ENCODE results near the gene TJP1. TPM values are rescaled to one million over a fixed set of nuclear protein-coding genes. Genes with fewer than 3 reads are reported as not detected.

TJP1 gene
- total and polyA plus RNA-seq, 9 of the 15 experiments (the other 6 are each of a cell fraction or from before 2014, with no cell fraction given): 9.1 to 39.3 (median 28.0) TPM

GRCh38 chr15:29853211-29853987 lies 31.1 kb upstream of the TJP1 start:
- ChIA-PET POLR2A (no interaction called here), CTCF (ENCODE audit: low intra/inter-chr PET ratio) (no interaction called here)
- FAIRE-seq (no peak), ATAC-seq (no peak), DNase-seq (ENCODE audit: extremely low read depth in 1 of 4, low spot score in 3 of 4) (no peak)
- no peak overlapping the region for H3K4me3 ChIP-seq
- no peaks in the 10 kb centered on the region for H3K4me1 ChIP-seq (replicated peaks in 1 of 2; ENCODE audit: control insufficient read depth in 2 of 2, insufficient read depth in 2 of 2, low read length in 2 of 2)
- BruUV-seq (replicated peaks): no TSS peak
- in situ Hi-C loops (cut with MboI) (no loop called here), intact Hi-C loops (cut with micrococcal nuclease) (no loop called here)
- whole genome bisulfite sequencing (ENCODE audit: insufficient coverage, low coverage, missing lambda C conversion rate): 0% methylated on average over 8 of the region's 8 CpGs
- TF ChIP-seq NFE2L1 (tag; IDR thresholded peaks at IDR 0.05; ENCODE audit: borderline replicate concordance, low read depth): no peak
- TF ChIP-seq ZNF408 (CRISPR knock-in tag; IDR thresholded peaks at IDR 0.05; ENCODE audit: low read depth): no peak
- no peak for TF ChIP-seq KLF1 (tag; IDR thresholded peaks at IDR 0.05)
- TF ChIP-seq SPI1 (IDR thresholded peaks at IDR 0.05; ENCODE audit: borderline replicate concordance, low read depth, low read length): no peak
- no peak for TF ChIP-seq NFATC3 (IDR thresholded peaks at IDR 0.05)
- TF ChIP-seq MTF1 (CRISPR knock-in tag; IDR thresholded peaks at IDR 0.05; ENCODE audit: borderline replicate concordance): no peak
- TF ChIP-seq MYC (IDR thresholded peaks at IDR 0.05; ENCODE audit: low read depth, low read length): no peak
- no peak for TF ChIP-seq MYC (CRISPR knock-in tag; IDR thresholded peaks at IDR 0.05; ENCODE audit: borderline replicate concordance, low read depth)
- no peak for TF ChIP-seq MECOM (CRISPR knock-in tag; IDR thresholded peaks at IDR 0.05)
- no peak for TF ChIP-seq ZBTB40 (IDR thresholded peaks at IDR 0.05)
- no peak for TF ChIP-seq ZBTB40 (CRISPR knock-in tag; IDR thresholded peaks at IDR 0.05)
- TF ChIP-seq FOXJ2 (tag; IDR thresholded peaks at IDR 0.05): no peak
- H3K79me2 ChIP-seq (ENCODE audit: control insufficient read depth, insufficient read depth, low read length): no peaks in the 10 kb centered on the region
- H3K9me1 ChIP-seq (ENCODE audit: control insufficient read depth, insufficient read depth, low read length): no peaks in the 10 kb centered on the region
- H4K20me1 ChIP-seq (replicated peaks; ENCODE audit: control insufficient read depth, insufficient read depth, low read length): no peaks in the 10 kb centered on the region
- H3K27ac ChIP-seq (ENCODE audit: extremely low read depth, low read depth, low read length): no peak overlapping the region
- H3K27me3 ChIP-seq (ENCODE audit: control insufficient read depth in 2 of 2, insufficient read depth in 2 of 2, low read length in 2 of 2): peaks cover 7 to 8% of the 10 kb centered on the region in 2 experiments; a peak in 3 of 5 replicates
- H3K9ac ChIP-seq (ENCODE audit: insufficient read depth in 1 of 2, low read depth in 2 of 2, low read length in 2 of 2): no peak overlapping the region
- H2AFZ ChIP-seq (ENCODE audit: low read depth, low read length): no peak overlapping the region
- no peaks in the 10 kb centered on the region for H3K9me3 ChIP-seq (replicated peaks; ENCODE audit: control insufficient read depth, insufficient read depth, low read depth, low read length)
- no peak overlapping the region for H3K4me2 ChIP-seq (ENCODE audit: insufficient read depth, low read length)
- H3K36me3 ChIP-seq (ENCODE audit: control insufficient read depth, insufficient read depth, low read length): no peaks in the 10 kb centered on the region
